22Rv1 (cell line): ENCODE data around the gene ZNF528.

Source experiments
- H3K27ac ChIP-seq: fragments of 450-650 bp; 2 replicates; pipeline ENCODE4 v1.5.1; 2017
- ZFX ChIP-seq: fragments of 450-650 bp; IDR thresholded peaks from 2 replicates; pipeline ENCODE4 v1.6.1; 2017; ENCODE audit warnings: antibody characterized with exemption, borderline replicate concordance
- TF ChIP-seq, protein P1 (sequence below): fragments of 450-650 bp; IDR thresholded peaks from 2 replicates; pipeline ENCODE4 v1.5.1; 2017; ENCODE audit warnings: mild to moderate bottlenecking

The ZNF528 gene

DNA sequence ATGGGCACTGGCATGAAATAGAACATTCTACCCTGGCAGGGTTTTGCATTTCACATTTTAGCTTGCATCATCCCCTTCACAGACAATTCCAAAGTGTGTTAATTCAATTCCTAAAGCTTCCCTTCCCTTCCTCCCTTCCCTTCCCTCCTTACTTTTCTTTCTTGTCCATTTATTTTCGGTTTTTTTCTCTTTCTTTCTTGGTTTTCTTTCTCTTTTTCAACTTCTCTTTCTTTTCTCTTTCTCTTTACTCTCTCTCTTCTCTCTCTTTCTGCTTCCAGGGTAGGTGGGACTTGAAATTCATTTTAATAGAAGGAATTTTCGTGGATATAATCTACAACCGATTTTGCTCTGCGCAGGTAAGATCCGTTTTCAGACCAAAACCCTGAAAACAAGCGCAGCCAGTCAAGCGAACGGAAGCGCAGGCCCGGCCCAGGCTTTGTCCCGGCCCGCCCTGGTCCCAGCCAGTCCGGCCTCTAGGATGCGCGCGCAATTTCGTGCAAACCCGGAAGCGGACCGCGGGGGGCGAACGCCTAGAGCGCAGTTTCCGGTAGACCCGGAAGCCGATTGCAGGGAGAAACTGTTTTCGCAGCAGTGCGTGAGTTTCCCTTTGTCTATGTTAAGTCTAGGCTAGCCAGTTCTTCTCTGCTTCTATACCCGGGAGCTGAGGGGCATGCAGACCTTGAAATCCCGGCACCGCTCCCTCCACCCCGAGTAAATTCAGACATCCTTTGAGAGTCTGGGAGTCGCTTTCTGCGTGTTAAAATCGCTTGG is at the start of gene ZNF528:
TSS of gene ZNF528 (plus strand) at position 540 of the 771 bp plus-strand sequence. CDS start 4,165 bp downstream, outside the sequence.
- TF ChIP-seq, protein P1, sequence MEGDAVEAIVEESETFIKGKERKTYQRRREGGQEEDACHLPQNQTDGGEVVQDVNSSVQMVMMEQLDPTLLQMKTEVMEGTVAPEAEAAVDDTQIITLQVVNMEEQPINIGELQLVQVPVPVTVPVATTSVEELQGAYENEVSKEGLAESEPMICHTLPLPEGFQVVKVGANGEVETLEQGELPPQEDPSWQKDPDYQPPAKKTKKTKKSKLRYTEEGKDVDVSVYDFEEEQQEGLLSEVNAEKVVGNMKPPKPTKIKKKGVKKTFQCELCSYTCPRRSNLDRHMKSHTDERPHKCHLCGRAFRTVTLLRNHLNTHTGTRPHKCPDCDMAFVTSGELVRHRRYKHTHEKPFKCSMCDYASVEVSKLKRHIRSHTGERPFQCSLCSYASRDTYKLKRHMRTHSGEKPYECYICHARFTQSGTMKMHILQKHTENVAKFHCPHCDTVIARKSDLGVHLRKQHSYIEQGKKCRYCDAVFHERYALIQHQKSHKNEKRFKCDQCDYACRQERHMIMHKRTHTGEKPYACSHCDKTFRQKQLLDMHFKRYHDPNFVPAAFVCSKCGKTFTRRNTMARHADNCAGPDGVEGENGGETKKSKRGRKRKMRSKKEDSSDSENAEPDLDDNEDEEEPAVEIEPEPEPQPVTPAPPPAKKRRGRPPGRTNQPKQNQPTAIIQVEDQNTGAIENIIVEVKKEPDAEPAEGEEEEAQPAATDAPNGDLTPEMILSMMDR, result no peak
- no peak for TF ChIP-seq ZFX
- peak within 1 kb of the TSS; percentile 64 for H3K27ac ChIP-seq

DNA sequence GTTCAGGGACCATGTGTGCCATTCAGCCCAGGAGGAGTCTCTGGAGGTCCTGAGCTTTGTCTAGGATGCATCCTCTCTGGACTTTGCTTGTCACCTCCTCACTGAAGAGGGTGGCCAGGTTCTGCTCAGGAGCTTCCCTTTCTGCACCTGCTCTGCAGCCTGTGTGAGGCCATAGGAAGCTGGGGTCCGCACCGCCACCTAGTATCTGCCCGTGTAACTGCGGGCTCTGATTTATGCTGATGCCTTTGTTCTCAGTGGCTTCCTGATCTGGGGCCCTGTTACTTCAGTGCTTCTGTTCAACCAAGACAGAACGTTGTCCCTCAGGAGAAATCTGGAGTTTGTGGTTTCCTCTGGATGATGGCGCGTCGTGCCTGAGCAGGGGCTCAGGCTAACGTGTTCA is 46.1 kb upstream of the ZNF528 start:
- H3K27ac ChIP-seq, result no peak overlapping the region
- no peak for TF ChIP-seq ZFX
- TF ChIP-seq, protein P1, result peak; percentile 26; the same call in 1 of the 2 replicates

DNA sequence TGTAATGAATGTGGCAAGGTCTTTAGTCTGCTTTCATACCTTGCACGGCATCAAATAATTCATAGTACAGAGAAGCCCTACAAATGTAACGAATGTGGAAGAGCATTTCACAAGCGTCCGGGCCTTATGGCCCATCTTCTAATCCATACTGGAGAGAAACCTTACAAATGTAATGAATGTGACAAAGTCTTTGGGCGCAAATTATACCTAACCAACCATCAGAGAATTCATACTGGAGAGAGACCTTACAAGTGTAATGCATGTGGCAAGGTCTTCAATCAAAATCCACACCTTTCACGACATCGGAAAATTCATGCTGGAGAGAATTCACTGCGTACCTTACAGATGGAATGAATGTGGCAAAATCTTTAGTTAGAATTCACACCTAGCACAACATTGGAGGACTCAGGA is 31.2 kb upstream of the ZNF528 start:
- TF ChIP-seq ZFX, result no peak
- TF ChIP-seq, protein P1, result no peak
- H3K27ac ChIP-seq, result no peak overlapping the region

DNA sequence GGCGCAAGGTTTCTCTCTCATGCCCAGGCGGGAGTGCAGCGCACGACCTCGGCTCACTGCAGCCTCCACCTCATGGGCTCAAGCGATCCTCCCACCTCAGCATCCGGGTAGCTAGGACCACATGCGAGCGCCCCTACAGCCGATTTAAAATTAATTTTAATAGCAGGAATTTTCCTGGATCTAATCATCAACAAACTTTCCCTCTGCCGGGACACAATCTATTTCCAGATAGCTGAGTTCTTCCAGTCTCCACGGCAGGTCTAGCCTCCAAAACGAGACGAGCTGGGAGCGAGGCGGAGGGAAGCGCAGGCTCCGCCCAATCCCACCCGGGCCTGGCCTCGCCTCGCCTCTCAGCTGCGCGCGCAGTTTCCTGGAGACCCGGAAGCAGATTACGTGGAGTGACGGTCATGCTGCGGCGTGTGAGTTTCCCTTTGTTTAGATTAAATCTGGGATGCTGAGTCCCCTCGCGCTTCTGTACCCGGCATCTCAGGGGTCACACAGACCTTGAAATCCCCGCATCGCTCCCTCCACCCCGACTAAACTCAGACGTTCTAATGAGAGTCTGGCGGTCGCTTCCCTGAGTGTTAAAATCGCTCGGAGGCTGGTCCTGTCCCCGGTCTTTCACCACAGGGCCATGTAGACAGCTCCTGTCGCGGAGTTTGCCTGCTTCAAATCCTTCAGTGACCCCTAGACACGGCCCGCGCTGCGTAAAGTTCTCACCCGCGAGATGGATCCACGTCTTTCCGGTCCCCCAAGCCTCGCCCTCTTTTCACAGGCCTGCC is 27.9 kb upstream of the ZNF528 start, which contains the start of gene ZNF880:
TSS of gene ZNF880 (plus strand) at position 365 of the 782 bp plus-strand sequence. CDS start at position 408, 43 bp downstream.
- peak within 1 kb of the TSS; percentile 76 for H3K27ac ChIP-seq
- TF ChIP-seq, protein P1, result no peak
- no peak for TF ChIP-seq ZFX

DNA sequence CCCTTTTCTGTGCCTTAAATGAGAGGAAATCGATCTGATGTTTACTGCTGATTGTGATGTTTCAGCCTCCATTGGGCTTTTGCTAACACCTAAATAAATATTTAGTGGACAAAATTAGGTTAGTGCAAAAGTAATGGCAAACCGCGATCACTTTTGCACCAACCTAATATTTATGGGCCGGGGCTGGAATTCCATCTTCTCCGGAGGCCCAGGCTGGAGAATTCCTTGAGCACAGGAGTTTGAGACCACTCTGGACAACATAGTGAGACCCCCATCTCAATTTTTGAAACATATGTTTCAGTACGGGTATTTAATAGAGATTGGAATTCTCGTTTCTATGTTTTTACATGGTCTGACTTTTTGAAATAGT is 27.3 kb upstream of the ZNF528 start:
- TF ChIP-seq ZFX, result no peak
- TF ChIP-seq, protein P1, result no peak
- peak overlapping the region; percentile 76 for H3K27ac ChIP-seq

DNA sequence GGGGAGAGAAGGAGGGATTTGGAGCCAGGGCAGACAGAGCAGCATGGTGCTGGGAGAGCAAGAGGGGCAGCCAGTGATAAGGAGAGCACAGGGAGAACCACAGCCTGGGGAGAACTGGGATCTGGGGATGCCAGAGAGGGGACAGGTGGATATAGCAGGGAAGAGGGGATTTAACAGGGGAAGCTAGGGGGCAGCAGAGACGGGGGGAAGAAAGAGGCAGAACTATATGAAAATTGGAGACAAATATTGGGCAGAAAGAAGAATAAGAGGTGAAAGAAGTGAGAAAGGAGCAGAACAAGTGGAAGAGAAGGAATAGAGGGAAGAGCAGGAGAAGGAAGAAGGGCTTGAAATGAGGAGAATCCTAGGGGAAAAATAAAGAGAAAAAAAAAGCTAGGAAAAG is 6.5 kb upstream of the ZNF528 start:
- H3K27ac ChIP-seq, result no peak overlapping the region

More for the DNA sequence above, 6.5 kb upstream of the ZNF528 start:
- TF ChIP-seq ZFX, result no peak
- TF ChIP-seq, protein P1, result no peak
